Kidney capillary endothelial cell (primary cell): ENCODE data around the gene IGFL1.
"Not testable (repeated sequence)": the region's sequence is repeated elsewhere in the genome, so short reads cannot be mapped to it uniquely, and the experiment has no call there.

Source experiments
- DNase-seq: peaks from one replicate; pipeline ENCODE4 v3.0.0-alpha.2; 2018; ENCODE audit warnings: low spot score

The IGFL1 gene

GRCh38 chr19:46202426-46202825 lies 27.1 kb upstream of the IGFL1 start:
- no peak for DNase-seq

- DNase-seq = no peak
These were observed 26.4 kb upstream of the IGFL1 start for GRCh38 chr19:46202872-46203860.

GRCh38 chr19:46204008-46204407 lies 25.5 kb upstream of the IGFL1 start:
- no peak for DNase-seq

GRCh38 chr19:46205183-46205984 lies 24.2 kb upstream of the IGFL1 start:
- DNase-seq = no peak

- no peak for DNase-seq
These were observed 23.4 kb upstream of the IGFL1 start for GRCh38 chr19:46206176-46206575.

- no peak for DNase-seq
These were observed 22.9 kb upstream of the IGFL1 start for GRCh38 chr19:46206682-46207081.

GRCh38 chr19:46207858-46208257 lies 21.7 kb upstream of the IGFL1 start:
- not testable (repeated sequence) for DNase-seq

- no peak for DNase-seq
These were observed 20.5 kb upstream of the IGFL1 start for GRCh38 chr19:46209051-46209450.

- no peak for DNase-seq
These were observed 20.1 kb upstream of the IGFL1 start for GRCh38 chr19:46209472-46209871.

- DNase-seq = no peak
These were observed 18.9 kb upstream of the IGFL1 start for GRCh38 chr19:46210669-46211068.

GRCh38 chr19:46211201-46211881 lies 18.2 kb upstream of the IGFL1 start:
- no peak for DNase-seq

GRCh38 chr19:46212592-46212991 lies 16.9 kb upstream of the IGFL1 start:
- not testable (repeated sequence) for DNase-seq

- no peak for DNase-seq
These were observed 16.4 kb upstream of the IGFL1 start for GRCh38 chr19:46213156-46213555.

GRCh38 chr19:46213806-46214205 lies 15.7 kb upstream of the IGFL1 start:
- DNase-seq = no peak

GRCh38 chr19:46216612-46217011 lies 12.9 kb upstream of the IGFL1 start:
- no peak for DNase-seq

GRCh38 chr19:46217476-46217875 lies 12.1 kb upstream of the IGFL1 start:
- DNase-seq = no peak

GRCh38 chr19:46218160-46218559 lies 11.4 kb upstream of the IGFL1 start:
- peak; percentile 10 for DNase-seq

GRCh38 chr19:46220038-46220615 lies 9.4 kb upstream of the IGFL1 start:
- no peak for DNase-seq

GRCh38 chr19:46221152-46221551 lies 8.4 kb upstream of the IGFL1 start:
- no peak for DNase-seq

GRCh38 chr19:46221981-46222610 lies 7.4 kb upstream of the IGFL1 start:
- no peak for DNase-seq

- not testable (repeated sequence) for DNase-seq
These were observed 5.8 kb upstream of the IGFL1 start for GRCh38 chr19:46223787-46224186.
